Neural cell (in vitro differentiated cells): ENCODE results near the gene STAT6. TPM values are rescaled to one million over a fixed set of nuclear protein-coding genes. Genes with fewer than 3 reads are reported as not detected.

Source experiments
- H2AFZ ChIP-seq: fragments of 200-600, 300-800 bp; sonication (generic), shearing (Covaris generic); 2 replicates; pipeline ENCODE4 v1.6.0; 2014; ENCODE audit warnings: low read depth, mild to moderate bottlenecking, antibody characterized with exemption, low read length, moderate library complexity
- H3F3A ChIP-seq: fragments of 200-600 bp; shearing (Covaris generic); 2 replicates; pipeline ENCODE4 v1.6.1; 2016; ENCODE audit warnings: mild to moderate bottlenecking, moderate library complexity, mixed read lengths, antibody characterized with exemption, low read length; ENCODE audit not compliant: insufficient read depth, poor library complexity, severe bottlenecking
- H3K27ac ChIP-seq: fragments of 200-600, 300-800 bp; sonication (generic), shearing (Covaris generic); 2 replicates; pipeline ENCODE4 v1.5.1; 2014; ENCODE audit warnings: mild to moderate bottlenecking, low read length, moderate library complexity
- H3K27me3 ChIP-seq: fragments of 300-800, 200-600 bp; sonication (generic), shearing (Covaris generic); 2 replicates; pipeline ENCODE4 v1.6.0; 2014; ENCODE audit warnings: mild to moderate bottlenecking, low read depth, low read length, moderate library complexity; ENCODE audit not compliant: insufficient read depth
- H3K36me3 ChIP-seq: fragments of 300-800, 200-600 bp; sonication (generic), shearing (Covaris generic); 2 replicates; pipeline ENCODE4 v1.5.1; 2014; ENCODE audit warnings: mild to moderate bottlenecking, antibody characterized with exemption, low read length, moderate library complexity; ENCODE audit not compliant: insufficient read depth
- H3K4me2 ChIP-seq: fragments of 300-800, 200-600 bp; sonication (generic), shearing (Covaris generic); 2 replicates; pipeline ENCODE4 v1.6.0; 2014; ENCODE audit warnings: mild to moderate bottlenecking, low read length
- H3K4me3 ChIP-seq: fragments of 300-800, 200-600 bp; sonication (generic), shearing (Covaris generic); 2 replicates; pipeline ENCODE4 v1.5.1; 2014; ENCODE audit warnings: mild to moderate bottlenecking, low read length, moderate library complexity
- H3K79me2 ChIP-seq: fragments of 200-600 bp; shearing (Covaris generic); replicated peaks from 2 replicates; pipeline ENCODE4 v1.6.0; 2014; ENCODE audit warnings: mild to moderate bottlenecking, low read length, moderate library complexity; ENCODE audit not compliant: insufficient read depth
- H3K9ac ChIP-seq: fragments of 300-800, 200-600 bp; sonication (generic), shearing (Covaris generic); 2 replicates; pipeline ENCODE4 v1.6.1; 2016; ENCODE audit warnings: mild to moderate bottlenecking, low read length, mixed read lengths
- H3K9me2 ChIP-seq: fragments of 200-600 bp; shearing (Covaris generic); 2 replicates; pipeline ENCODE4 v1.6.1; 2016; ENCODE audit warnings: mild to moderate bottlenecking, low read length, mixed read lengths; ENCODE audit not compliant: insufficient read depth
- H3K9me3 ChIP-seq: fragments of 200-600, 300-800 bp; sonication (generic), shearing (Covaris generic); 2 replicates; pipeline ENCODE4 v1.6.1; 2016; ENCODE audit warnings: mild to moderate bottlenecking, mixed run types, low read length, moderate library complexity, mixed read lengths
- H4K20me1 ChIP-seq: fragments of 200-600 bp; shearing (Covaris generic); 2 replicates; pipeline ENCODE4 v1.6.1; 2016; ENCODE audit warnings: mild to moderate bottlenecking, mixed run types; ENCODE audit not compliant: insufficient read depth
- EP300 ChIP-seq: fragments of 450-650 bp; conservative IDR thresholded peaks from 2 replicates; pipeline ENCODE4 v1.6.1; 2014; ENCODE audit warnings: antibody characterized with exemption, mild to moderate bottlenecking, moderate library complexity; ENCODE audit not compliant: poor library complexity, severe bottlenecking
- EZH2 ChIP-seq: fragments of 200-600, 300-800 bp; shearing (Covaris generic), sonication (generic); IDR thresholded peaks from 2 replicates; pipeline ENCODE4 v1.6.1; 2014; ENCODE audit warnings: antibody characterized with exemption, low read length, borderline replicate concordance, mild to moderate bottlenecking; ENCODE audit not compliant: insufficient read depth, poor library complexity, severe bottlenecking
- MXI1 ChIP-seq: fragments of 450-650 bp; conservative IDR thresholded peaks from 2 replicates; pipeline ENCODE4 v1.6.1; 2014; ENCODE audit warnings: antibody characterized with exemption, mild to moderate bottlenecking; ENCODE audit not compliant: poor library complexity, severe bottlenecking
- POLR2AphosphoS5 ChIP-seq: IDR thresholded peaks from 2 replicates; pipeline ENCODE4 v1.6.1; 2012
- RAD21 ChIP-seq: fragments of 450-650 bp; conservative IDR thresholded peaks from 2 replicates; pipeline ENCODE4 v1.6.1; 2014; ENCODE audit warnings: antibody characterized with exemption, mild to moderate bottlenecking, moderate library complexity
- SMC3 ChIP-seq: fragments of 450-650 bp; conservative IDR thresholded peaks from 2 replicates; pipeline ENCODE4 v1.6.1; 2014; ENCODE audit warnings: antibody characterized with exemption, mild to moderate bottlenecking, moderate library complexity; ENCODE audit not compliant: poor library complexity
- TAF1 ChIP-seq: IDR thresholded peaks from 2 replicates; pipeline ENCODE4 v1.6.1; 2012; ENCODE audit warnings: low read depth
- polyA plus RNA-seq: library from polyadenylated mRNA; depleted of rRNA; stranded (reverse); fragments of >200 nt; gene quantifications from 2 replicates; pipeline ENCODE4 v1.2.3, GENCODE V29; 2014
- TF ChIP-seq, protein P1 (sequence below): fragments of 450-650 bp; IDR thresholded peaks from 2 replicates; pipeline ENCODE4 v1.5.1; 2014; ENCODE audit warnings: antibody characterized with exemption, mild to moderate bottlenecking, moderate library complexity; ENCODE audit not compliant: poor library complexity, severe bottlenecking
- TF ChIP-seq, protein P2 (sequence below): IDR thresholded peaks from 2 replicates; pipeline ENCODE4 v1.6.1; 2012; ENCODE audit warnings: borderline replicate concordance

STAT6 gene
- polyA plus RNA-seq, 1 donor from 2014 or later, result not detected

DNA sequence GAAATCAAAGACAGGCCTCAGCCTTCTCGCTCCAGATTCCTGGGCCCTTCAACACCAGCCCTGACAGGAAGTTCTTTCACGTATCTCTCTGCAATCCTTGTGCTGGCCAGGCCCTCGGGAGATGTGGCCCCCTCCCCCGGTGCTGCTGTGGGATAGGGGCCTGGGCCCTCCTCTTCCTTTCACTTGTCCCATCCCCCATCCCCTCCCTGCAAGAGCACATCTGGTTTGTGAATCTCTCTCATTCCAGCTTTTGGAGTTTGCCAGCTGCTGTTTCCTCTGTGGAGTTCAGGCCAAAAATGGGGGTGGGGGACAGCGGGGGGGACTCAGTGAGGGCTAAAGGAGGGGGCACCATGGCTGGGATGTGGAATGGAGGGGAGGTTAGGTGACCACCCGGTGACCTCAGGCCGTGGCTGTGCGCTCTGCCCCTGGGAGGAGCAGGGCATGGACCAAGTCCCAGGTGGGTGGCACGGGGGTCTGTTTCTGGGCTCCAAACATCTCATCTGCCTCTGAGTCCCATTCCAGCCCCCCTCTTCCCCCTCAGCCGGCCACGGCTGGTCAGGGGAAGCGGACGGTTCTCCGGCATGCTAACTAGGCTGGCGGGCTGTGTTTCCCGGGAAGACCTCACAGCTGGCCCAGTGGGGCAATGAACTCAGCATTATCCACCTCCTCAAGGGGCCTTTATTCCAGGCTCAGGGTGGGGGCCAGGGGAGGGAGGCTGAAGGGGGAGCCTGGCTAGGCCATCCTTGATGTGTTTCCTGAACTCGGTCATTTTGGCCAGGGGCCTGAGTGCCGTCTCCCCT lies 24.6 kb upstream of the STAT6 start:
- Histone ChIP-seq H3K9me2 (no peaks in the 10 kb centered on the region), H4K20me1 (peaks cover 21% of the 10 kb centered on the region), H3K4me3 (no peak overlapping the region), H3K4me2 (no peak overlapping the region), H2AFZ (no peak overlapping the region), H3K79me2 (peaks cover 17% of the 10 kb centered on the region), H3K9me3 (no peaks in the 10 kb centered on the region), H3F3A (no peaks in the 10 kb centered on the region), H3K36me3 (peaks cover 13% of the 10 kb centered on the region), H3K27ac (no peak overlapping the region), H3K27me3 (no peaks in the 10 kb centered on the region), H3K9ac (no peak overlapping the region)
- TF ChIP-seq SMC3 (no peak), EP300 (no peak), MXI1 (no peak), RAD21 (no peak), POLR2AphosphoS5 (no peak), TAF1 (no peak), EZH2 (no peak)
- TF ChIP-seq, protein P1, sequence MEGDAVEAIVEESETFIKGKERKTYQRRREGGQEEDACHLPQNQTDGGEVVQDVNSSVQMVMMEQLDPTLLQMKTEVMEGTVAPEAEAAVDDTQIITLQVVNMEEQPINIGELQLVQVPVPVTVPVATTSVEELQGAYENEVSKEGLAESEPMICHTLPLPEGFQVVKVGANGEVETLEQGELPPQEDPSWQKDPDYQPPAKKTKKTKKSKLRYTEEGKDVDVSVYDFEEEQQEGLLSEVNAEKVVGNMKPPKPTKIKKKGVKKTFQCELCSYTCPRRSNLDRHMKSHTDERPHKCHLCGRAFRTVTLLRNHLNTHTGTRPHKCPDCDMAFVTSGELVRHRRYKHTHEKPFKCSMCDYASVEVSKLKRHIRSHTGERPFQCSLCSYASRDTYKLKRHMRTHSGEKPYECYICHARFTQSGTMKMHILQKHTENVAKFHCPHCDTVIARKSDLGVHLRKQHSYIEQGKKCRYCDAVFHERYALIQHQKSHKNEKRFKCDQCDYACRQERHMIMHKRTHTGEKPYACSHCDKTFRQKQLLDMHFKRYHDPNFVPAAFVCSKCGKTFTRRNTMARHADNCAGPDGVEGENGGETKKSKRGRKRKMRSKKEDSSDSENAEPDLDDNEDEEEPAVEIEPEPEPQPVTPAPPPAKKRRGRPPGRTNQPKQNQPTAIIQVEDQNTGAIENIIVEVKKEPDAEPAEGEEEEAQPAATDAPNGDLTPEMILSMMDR, result no peak
- TF ChIP-seq, protein P2, sequence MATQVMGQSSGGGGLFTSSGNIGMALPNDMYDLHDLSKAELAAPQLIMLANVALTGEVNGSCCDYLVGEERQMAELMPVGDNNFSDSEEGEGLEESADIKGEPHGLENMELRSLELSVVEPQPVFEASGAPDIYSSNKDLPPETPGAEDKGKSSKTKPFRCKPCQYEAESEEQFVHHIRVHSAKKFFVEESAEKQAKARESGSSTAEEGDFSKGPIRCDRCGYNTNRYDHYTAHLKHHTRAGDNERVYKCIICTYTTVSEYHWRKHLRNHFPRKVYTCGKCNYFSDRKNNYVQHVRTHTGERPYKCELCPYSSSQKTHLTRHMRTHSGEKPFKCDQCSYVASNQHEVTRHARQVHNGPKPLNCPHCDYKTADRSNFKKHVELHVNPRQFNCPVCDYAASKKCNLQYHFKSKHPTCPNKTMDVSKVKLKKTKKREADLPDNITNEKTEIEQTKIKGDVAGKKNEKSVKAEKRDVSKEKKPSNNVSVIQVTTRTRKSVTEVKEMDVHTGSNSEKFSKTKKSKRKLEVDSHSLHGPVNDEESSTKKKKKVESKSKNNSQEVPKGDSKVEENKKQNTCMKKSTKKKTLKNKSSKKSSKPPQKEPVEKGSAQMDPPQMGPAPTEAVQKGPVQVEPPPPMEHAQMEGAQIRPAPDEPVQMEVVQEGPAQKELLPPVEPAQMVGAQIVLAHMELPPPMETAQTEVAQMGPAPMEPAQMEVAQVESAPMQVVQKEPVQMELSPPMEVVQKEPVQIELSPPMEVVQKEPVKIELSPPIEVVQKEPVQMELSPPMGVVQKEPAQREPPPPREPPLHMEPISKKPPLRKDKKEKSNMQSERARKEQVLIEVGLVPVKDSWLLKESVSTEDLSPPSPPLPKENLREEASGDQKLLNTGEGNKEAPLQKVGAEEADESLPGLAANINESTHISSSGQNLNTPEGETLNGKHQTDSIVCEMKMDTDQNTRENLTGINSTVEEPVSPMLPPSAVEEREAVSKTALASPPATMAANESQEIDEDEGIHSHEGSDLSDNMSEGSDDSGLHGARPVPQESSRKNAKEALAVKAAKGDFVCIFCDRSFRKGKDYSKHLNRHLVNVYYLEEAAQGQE, result no peak

DNA sequence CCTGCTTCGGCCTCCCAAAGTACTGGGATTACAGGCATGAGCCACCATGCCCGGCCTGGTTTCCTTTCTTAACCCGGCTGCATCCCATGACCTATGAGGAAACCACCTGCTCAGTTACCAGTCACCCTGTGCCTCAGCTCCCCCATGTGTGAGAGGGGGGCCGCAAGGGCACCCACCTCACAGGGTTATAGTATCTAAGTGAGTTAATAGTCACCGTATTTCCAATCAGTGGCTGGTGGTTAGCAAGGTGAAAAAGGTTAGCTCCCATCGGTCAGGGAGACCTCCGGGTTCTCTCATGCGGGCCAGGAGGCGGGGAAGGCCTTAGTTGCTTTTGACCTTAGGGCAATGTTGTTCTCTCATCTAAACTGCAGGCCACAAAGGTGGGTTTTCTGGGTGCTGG lies 23.8 kb upstream of the STAT6 start:
- H3K9ac ChIP-seq, result no peak overlapping the region
- no peak overlapping the region for H3K4me2 ChIP-seq
- no peak overlapping the region for H3K27ac ChIP-seq
- peaks cover 21% of the 10 kb centered on the region for H4K20me1 ChIP-seq
- no peak overlapping the region for H3K4me3 ChIP-seq
- H3K9me2 ChIP-seq, result no peaks in the 10 kb centered on the region
- no peaks in the 10 kb centered on the region for H3F3A ChIP-seq
- H3K27me3 ChIP-seq, result no peaks in the 10 kb centered on the region
- TF ChIP-seq SMC3 (no peak), TAF1 (no peak), RAD21 (no peak), EZH2 (no peak), EP300 (no peak), POLR2AphosphoS5 (no peak), MXI1 (no peak)
- TF ChIP-seq, protein P2, result no peak
- TF ChIP-seq, protein P1, result no peak
- peaks cover 8% of the 10 kb centered on the region for H3K36me3 ChIP-seq
- H3K79me2 ChIP-seq, result peaks cover 25% of the 10 kb centered on the region
- no peaks in the 10 kb centered on the region for H3K9me3 ChIP-seq
- no peak overlapping the region for H2AFZ ChIP-seq
